Activated naive CD4-positive, alpha-beta T cell treated with anti-CD3 and anti-CD28 coated beads, Interleukin-2, amount 50 U/mL, for 16 hours (primary cell): ENCODE data around the gene TUBB2B.
"Not testable (repeated sequence)": the region's sequence is repeated elsewhere in the genome, so short reads cannot be mapped to it uniquely, and the experiment has no call there.

Experiments used
- DNase-seq: peaks from one replicate; pipeline ENCODE4 v3.0.0-alpha.2; 2020

TUBB2B gene

DNA sequence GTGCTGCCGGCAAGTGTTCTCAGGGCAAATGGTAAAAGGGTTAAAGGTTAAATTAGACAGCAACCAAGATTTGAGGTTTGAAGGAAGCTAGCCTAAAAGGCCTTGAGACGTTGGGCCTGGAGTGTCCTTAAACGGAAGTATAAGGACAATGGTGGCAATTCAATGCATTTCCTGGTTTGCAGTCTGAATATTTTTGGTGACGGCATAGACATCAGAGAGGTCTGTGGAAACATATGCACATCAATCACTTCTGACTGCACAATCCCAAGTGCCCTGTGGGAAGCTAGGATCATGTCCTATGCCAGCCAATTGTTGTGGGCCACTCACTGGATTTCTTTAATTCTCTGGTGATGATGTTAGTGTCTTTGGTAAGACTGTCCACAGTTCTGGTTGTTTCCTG, 44.4 kb downstream of the TUBB2B start:
- no peak for DNase-seq

DNA sequence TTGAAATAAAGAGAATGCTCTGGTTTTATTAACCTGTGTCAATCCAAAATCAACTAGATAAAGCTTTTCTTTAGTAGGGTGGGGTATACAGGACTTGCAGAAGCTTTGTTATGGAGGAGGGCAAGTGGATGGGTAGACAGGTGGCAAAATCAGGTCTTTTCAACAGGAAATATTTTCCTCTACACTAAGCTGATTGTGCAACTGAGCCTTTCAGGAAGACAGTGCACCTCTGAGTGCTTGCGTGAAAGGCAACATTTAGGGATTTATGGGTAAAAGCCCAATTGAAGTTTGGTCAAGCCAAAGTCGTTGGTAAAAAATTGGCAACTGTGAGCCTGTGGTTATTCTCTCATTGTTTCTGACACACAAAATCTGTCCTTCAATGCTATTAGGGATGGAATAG, 46.3 kb downstream of the TUBB2B start:
- DNase-seq, result no peak

DNA sequence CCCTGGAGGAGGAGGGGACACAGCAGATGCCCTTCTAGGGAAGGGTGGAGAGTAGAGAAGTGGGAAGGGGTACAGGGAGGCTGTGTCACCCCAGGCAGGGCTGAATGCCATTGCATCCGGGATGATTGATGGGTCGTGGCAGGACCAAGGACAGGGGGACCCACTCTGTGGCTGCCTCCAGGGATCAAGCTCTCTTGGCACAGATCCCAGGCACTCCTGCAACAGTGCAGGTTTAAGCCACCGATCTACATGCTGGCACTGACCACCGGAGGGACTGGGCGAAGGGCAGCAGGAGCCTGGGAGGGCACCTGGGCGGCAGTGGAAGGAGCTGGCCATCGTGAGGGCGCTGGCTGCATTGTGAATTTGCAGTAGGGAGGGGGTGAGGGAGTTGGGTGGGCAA, 47.5 kb downstream of the TUBB2B start:
- not testable (repeated sequence) for DNase-seq

- DNase-seq, result not testable (repeated sequence)
These were observed 48.8 kb downstream of the TUBB2B start for GRCh38 chr6:3178666-3179065.

DNA sequence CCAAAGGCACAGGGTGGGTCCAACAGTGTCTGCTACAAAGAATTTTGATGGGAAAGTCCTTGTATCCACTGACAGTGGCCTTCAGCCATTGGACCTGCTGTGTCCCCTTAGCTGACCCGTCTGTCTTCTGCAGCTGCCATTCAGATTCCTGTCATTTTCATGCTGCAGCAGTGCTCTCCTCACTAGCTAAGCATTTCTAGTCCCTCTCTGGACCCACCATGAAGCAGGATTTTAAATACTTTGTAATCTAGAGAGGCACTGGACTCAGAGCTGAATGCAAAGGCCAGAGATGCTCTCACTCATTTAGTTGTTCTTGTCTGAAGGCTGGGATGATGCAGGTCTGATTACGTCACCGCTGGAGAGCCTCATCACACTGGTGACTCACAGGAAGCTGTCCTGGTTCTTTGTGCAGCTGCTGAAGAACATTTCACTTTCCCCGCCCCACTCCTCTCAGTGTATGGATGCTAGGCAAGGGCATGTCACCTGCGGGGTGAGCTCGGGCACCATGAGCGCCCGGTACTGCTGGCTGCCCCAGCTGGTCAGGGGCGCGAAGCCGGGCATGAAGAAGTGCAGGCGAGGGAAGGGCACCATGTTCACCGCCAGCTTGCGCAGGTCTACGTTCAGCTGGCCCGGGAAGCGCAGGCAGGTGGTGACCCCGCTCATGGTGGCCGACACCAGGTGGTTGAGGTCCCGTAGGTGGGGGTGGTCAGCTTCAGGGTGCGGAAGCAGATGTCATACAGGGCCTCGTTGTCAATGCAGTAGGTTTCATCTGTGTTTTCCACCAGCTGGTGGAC, 50.7 kb downstream of the TUBB2B start:
- peak; percentile 23 for DNase-seq

GRCh38 chr6:3175715-3176402, 51.6 kb downstream of the TUBB2B start:
- no peak for DNase-seq
